Gastrocnemius medialis (tissue), 4 donors: ENCODE data around the gene SCGB2B2.
"Not testable (repeated sequence)": the region's sequence is repeated elsewhere in the genome, so short reads cannot be mapped to it uniquely, and the experiment has no call there.

ENCODE experiments used
- POLR2A ChIP-seq, 2 donors: fragments of 450-650 bp; IDR thresholded peaks; one replicate each; pipeline ENCODE4 v1.6.1; 2017; ENCODE audit warnings: antibody characterized with exemption in 2 of 2, mild to moderate bottlenecking in 2 of 2, moderate library complexity in 2 of 2
- TF ChIP-seq, protein P1 (sequence below), 5 experiments: fragments of 450-650 bp in 3 of 5; fragments of 200-600 bp in 2 of 5; sonication (generic) in 2 of 5; IDR thresholded peaks in 4 of 5; conservative IDR thresholded peaks in 1 of 5; 1 replicate in 4 of 5; 2 replicates in 1 of 5; pipeline ENCODE4 v1.5.1; 2016 to 2019; ENCODE audit warnings: antibody characterized with exemption in 5 of 5, mild to moderate bottlenecking in 3 of 5, moderate library complexity in 3 of 5

DNA sequence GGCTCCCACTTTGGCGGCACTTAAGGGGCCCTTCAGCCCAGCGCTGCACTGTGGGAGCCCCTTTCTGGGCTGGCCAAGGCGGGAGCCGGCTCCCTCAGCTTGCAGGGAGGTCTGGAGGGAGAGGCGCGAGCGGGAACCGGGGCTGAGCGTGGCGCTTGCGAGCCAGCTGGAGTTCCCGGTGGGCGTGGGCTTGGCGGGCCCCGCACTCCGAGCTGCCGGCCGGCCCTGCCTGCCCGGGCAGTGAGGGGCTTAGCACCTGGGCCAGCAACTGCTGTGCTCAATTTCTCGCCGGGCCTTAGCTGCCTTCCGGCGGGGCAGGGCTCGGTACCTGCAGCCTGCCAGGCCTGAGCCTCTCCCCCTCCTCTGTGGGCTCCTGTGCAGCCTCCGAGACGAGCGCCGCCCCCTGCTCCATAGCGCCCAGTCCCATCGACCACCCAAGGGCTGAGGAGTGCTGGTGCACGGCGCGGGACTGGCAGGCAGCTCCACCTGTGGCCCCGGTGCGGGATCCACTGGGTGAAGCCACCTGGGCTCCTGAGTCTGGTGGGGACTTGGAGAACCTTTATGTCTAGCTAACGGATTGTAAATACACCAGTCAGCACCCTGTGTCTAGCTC is 8.8 kb downstream of the SCGB2B2 start:
- TF ChIP-seq, protein P1, sequence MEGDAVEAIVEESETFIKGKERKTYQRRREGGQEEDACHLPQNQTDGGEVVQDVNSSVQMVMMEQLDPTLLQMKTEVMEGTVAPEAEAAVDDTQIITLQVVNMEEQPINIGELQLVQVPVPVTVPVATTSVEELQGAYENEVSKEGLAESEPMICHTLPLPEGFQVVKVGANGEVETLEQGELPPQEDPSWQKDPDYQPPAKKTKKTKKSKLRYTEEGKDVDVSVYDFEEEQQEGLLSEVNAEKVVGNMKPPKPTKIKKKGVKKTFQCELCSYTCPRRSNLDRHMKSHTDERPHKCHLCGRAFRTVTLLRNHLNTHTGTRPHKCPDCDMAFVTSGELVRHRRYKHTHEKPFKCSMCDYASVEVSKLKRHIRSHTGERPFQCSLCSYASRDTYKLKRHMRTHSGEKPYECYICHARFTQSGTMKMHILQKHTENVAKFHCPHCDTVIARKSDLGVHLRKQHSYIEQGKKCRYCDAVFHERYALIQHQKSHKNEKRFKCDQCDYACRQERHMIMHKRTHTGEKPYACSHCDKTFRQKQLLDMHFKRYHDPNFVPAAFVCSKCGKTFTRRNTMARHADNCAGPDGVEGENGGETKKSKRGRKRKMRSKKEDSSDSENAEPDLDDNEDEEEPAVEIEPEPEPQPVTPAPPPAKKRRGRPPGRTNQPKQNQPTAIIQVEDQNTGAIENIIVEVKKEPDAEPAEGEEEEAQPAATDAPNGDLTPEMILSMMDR (IDR thresholded peaks at IDR 0.05 in 4 of 5, conservative IDR thresholded peaks at IDR 0.05 in 1 of 5), result not testable (repeated sequence)
- TF ChIP-seq POLR2A (IDR thresholded peaks at IDR 0.05), result not testable (repeated sequence)
